A549 (cell line): ENCODE measurements around the gene ACO1. TPM values are rescaled to one million over a fixed set of nuclear protein-coding genes. Genes with fewer than 3 reads are reported as not detected.

ENCODE experiments used
- ATAC-seq, 2 experiments: fragments of 200-7000 bp in 1 of 2; fragments of >200 bp in 1 of 2; cut with Nextera tagmentation in 1 of 2; cut with Tn5 transposase in 1 of 2; 3 replicates each; pipeline versions ENCODE4 v1.8.0 to v1.9.1; 2018 to 2020; ENCODE audit warnings: mild to moderate bottlenecking in 1 of 2, moderate library complexity in 1 of 2
- CTCF ChIA-PET: fragments of 300-600 bp; sonication (Branson Sonifier 250); formaldehyde crosslinking; extraction: SDS; loops from one replicate; lab custom pipeline; 2021; ENCODE audit warnings: antibody characterized with exemption, inconsistent platforms; lab: Yijun Ruan, JAX
- POLR2A ChIA-PET: fragments of 350-600 bp; formaldehyde crosslinking; extraction: SDS; loops from one replicate; lab custom pipeline; 2021; ENCODE audit warnings: antibody characterized with exemption, inconsistent platforms; lab: Yijun Ruan, JAX
- DNase-seq, 2 experiments: peaks; one replicate each; pipeline versions ENCODE4 v3.0.0 to v3.0.0-alpha.2; 2011 to 2016; ENCODE audit warnings: low read depth in 1 of 2, low spot score in 1 of 2
- FAIRE-seq: peaks from 2 replicates; lab custom pipeline; 2011; peaks lifted over from hg19 to GRCh38; lab: Jason Lieb, UNC
- H3K27ac ChIP-seq, 2 experiments: fragments of >200 bp; sonication (Bioruptor Twin); formaldehyde crosslinking; 3 replicates each; pipeline ENCODE4 v1.5.1; 2016 to 2017
- H3K4me1 ChIP-seq: fragments of >200 bp; sonication (Bioruptor Twin); formaldehyde crosslinking; 3 replicates; pipeline ENCODE4 v1.6.1; 2016
- H3K4me2 ChIP-seq: fragments of >200 bp; sonication (Bioruptor Twin); formaldehyde crosslinking; 3 replicates; pipeline ENCODE4 v1.6.1; 2016
- H3K4me3 ChIP-seq: fragments of >200 bp; sonication (Bioruptor Twin); formaldehyde crosslinking; 3 replicates; pipeline ENCODE4 v1.5.1; 2016
- H3K9me3 ChIP-seq: fragments of >200 bp; sonication (Bioruptor Twin); formaldehyde crosslinking; 3 replicates; pipeline ENCODE4 v1.6.1; 2016
- CBX8 ChIP-seq: fragments of 200-600 bp; sonication (generic); IDR thresholded peaks from 2 replicates; pipeline ENCODE4 v1.6.1; 2016
- CEBPB ChIP-seq, 2 experiments: fragments of >200 bp in 1 of 2; sonication (Bioruptor Twin) in 1 of 2; formaldehyde crosslinking in 1 of 2; IDR thresholded peaks; 2 replicates each; pipeline ENCODE4 v1.6.1; 2012 to 2016
- EHMT2 ChIP-seq: fragments of 200-600 bp; sonication (generic); IDR thresholded peaks from 2 replicates; pipeline ENCODE4 v1.6.1; 2016; ENCODE audit warnings: antibody characterized with exemption, low read depth, mild to moderate bottlenecking, moderate library complexity
- EP300 ChIP-seq, 2 experiments: fragments of >200 bp; sonication (Bioruptor Twin); formaldehyde crosslinking; IDR thresholded peaks; 2 replicates in 1 of 2; 3 replicates in 1 of 2; pipeline ENCODE4 v1.6.1; 2016 to 2017
- FOSB ChIP-seq: fragments of 250-450 bp; sonication (Bioruptor Pico); IDR thresholded peaks from 2 replicates; pipeline ENCODE4 v1.5.0; 2020; ENCODE audit warnings: mild to moderate bottlenecking, moderate library complexity
- FOSL2 ChIP-seq, 2 experiments: fragments of 450-650 bp in 1 of 2; fragments of >200 bp in 1 of 2; sonication (Bioruptor Twin) in 1 of 2; formaldehyde crosslinking; IDR thresholded peaks; 2 replicates each; pipeline versions ENCODE4 v1.5.0 to v1.6.1; 2016 to 2020; ENCODE audit warnings: mild to moderate bottlenecking in 1 of 2, moderate library complexity in 1 of 2
- FOXS1 ChIP-seq: fragments of 250-450 bp; sonication (Bioruptor Pico); IDR thresholded peaks from 2 replicates; pipeline ENCODE4 v1.5.0; 2020; ENCODE audit warnings: mild to moderate bottlenecking, moderate library complexity
- HDAC2 ChIP-seq: fragments of 200-600 bp; sonication (generic); IDR thresholded peaks from 2 replicates; pipeline ENCODE4 v1.6.1; 2016
- HOXB5 ChIP-seq: fragments of 250-450 bp; sonication (Bioruptor Pico); IDR thresholded peaks from 2 replicates; pipeline ENCODE4 v1.5.0; 2020; ENCODE audit warnings: mild to moderate bottlenecking, moderate library complexity
- JUN ChIP-seq, 2 experiments: fragments of >200 bp; sonication (Bioruptor Twin); formaldehyde crosslinking; IDR thresholded peaks; 2 replicates in 1 of 2; 3 replicates in 1 of 2; pipeline ENCODE4 v1.6.1; 2016 to 2017
- MAZ ChIP-seq: fragments of 150-350 bp; IDR thresholded peaks from 2 replicates; pipeline ENCODE4 v1.6.1; 2014; ENCODE audit warnings: antibody characterized with exemption, low read depth, low read length, borderline replicate concordance
- NFE2L2 ChIP-seq: fragments of 150-350 bp; conservative IDR thresholded peaks from 2 replicates; pipeline ENCODE4 v1.6.1; 2014; ENCODE audit warnings: low read length
- NR3C1 ChIP-seq: fragments of >200 bp; sonication (Bioruptor Twin); formaldehyde crosslinking; IDR thresholded peaks from 3 replicates; pipeline ENCODE4 v1.6.1; 2017
- POLR2A ChIP-seq: IDR thresholded peaks from 2 replicates; pipeline ENCODE4 v1.6.1; 2012; ENCODE audit warnings: mild to moderate bottlenecking, low read length
- POLR2AphosphoS2 ChIP-seq: conservative IDR thresholded peaks from 2 replicates; pipeline ENCODE4 v1.6.1; 2012; ENCODE audit warnings: low read length, improper control_type of control experiment, inconsistent platforms
- RAD21 ChIP-seq, 2 experiments: fragments of >200 bp in 1 of 2; sonication (Bioruptor Twin) in 1 of 2; formaldehyde crosslinking in 1 of 2; IDR thresholded peaks in 1 of 2; conservative IDR thresholded peaks in 1 of 2; 2 replicates in 1 of 2; 3 replicates in 1 of 2; pipeline ENCODE4 v1.6.1; 2012 to 2018; ENCODE audit warnings: inconsistent platforms in 1 of 2
- TFCP2L1 ChIP-seq: fragments of 250-450 bp; sonication (Bioruptor Pico); IDR thresholded peaks from 2 replicates; pipeline ENCODE4 v1.5.0; 2021; ENCODE audit warnings: mild to moderate bottlenecking
- ZNF302 ChIP-seq: fragments of 250-450 bp; sonication (Bioruptor Pico); IDR thresholded peaks from 2 replicates; pipeline ENCODE4 v1.9.0; 2021; ENCODE audit warnings: inconsistent platforms, mild to moderate bottlenecking, moderate library complexity
- ZSCAN20 ChIP-seq: fragments of 250-450 bp; sonication (Bioruptor Pico); IDR thresholded peaks from 2 replicates; pipeline ENCODE4 v1.8.0; 2022; ENCODE audit warnings: mild to moderate bottlenecking, moderate library complexity
- WGBS: methylation state at CpG from one replicate; pipeline ENCODE4 v1.1.6; 2017; ENCODE audit errors: missing lambda C conversion rate; 5-methylcytosine and 5-hydroxymethylcytosine counted together
- polyA plus RNA-seq, 4 experiments: library from polyadenylated mRNA; depleted of rRNA in 3 of 4; stranded (reverse); fragments of >200 nt; fragmentation: RNase III in 1 of 4; extraction: RNeasy Plus Mini Kit Qiagen cat#74134 plus additional on column Dnase treatment in 1 of 4; gene quantifications; 2 replicates in 3 of 4; 3 replicates in 1 of 4; pipeline ENCODE4 v1.2.3, GENCODE V29; 2011 to 2017
- TF ChIP-seq, protein P1 (sequence below): fragments of >200 bp; sonication (Bioruptor Twin); formaldehyde crosslinking; IDR thresholded peaks from 3 replicates; pipeline ENCODE4 v1.5.1; 2016
- TF ChIP-seq, protein P2 (sequence below): fragments of 250-450 bp; sonication (Bioruptor Pico); IDR thresholded peaks from 2 replicates; pipeline ENCODE4 v1.5.0; 2021; ENCODE audit warnings: mild to moderate bottlenecking, moderate library complexity, borderline replicate concordance
- TF ChIP-seq, protein P3 (sequence below): fragments of 200-600 bp; sonication (generic); IDR thresholded peaks from 2 replicates; pipeline ENCODE4 v1.6.1; 2016; ENCODE audit warnings: antibody characterized with exemption, mild to moderate bottlenecking, moderate library complexity
- TF ChIP-seq, protein P4 (sequence below): IDR thresholded peaks from 2 replicates; pipeline ENCODE4 v1.6.1; 2012
- TF ChIP-seq, protein P5 (sequence below): IDR thresholded peaks from 2 replicates; pipeline ENCODE4 v1.6.1; 2012; ENCODE audit warnings: low read depth, borderline replicate concordance

Gene ACO1
- polyA plus RNA-seq, 2 of the 4 experiments (the other 2 are of a cell fraction) = 32.2 to 41.0 TPM

DNA sequence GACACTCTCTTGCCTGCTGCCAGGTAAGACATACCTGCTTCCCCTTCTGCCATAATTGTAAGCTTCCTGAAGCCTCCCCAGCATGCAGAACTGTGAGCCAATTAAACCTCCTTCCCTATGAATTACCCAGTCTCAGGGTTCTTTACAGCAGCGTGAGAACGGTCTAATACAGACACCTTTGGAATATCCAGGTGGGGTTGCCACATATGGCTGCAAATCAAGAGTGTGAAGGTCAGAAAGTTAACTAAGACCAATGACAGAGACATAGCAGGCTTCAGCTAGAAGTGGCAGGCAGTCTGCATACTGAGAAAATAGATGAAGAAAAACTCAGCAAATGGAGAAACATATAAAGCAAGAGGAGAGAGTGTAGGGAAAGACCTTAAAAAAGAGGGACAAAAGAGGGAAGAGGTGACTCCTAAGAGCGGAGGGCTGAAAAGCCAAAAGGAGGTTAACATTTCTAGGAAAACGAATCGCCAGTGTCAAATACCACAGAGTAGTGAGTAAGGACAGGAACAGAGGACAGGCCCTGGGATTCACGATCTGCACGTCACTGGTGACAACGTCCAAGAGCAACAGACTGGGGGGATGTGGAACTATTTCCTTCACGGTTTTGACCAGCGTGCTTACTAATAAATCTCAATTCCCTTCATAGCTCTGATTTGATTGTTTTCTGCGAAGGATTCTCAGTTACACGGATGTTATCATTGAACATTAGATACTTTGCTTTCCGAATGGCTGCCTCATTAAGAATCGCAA lies 1.7 kb upstream of the ACO1 start (continued):
- TF ChIP-seq, protein P1, sequence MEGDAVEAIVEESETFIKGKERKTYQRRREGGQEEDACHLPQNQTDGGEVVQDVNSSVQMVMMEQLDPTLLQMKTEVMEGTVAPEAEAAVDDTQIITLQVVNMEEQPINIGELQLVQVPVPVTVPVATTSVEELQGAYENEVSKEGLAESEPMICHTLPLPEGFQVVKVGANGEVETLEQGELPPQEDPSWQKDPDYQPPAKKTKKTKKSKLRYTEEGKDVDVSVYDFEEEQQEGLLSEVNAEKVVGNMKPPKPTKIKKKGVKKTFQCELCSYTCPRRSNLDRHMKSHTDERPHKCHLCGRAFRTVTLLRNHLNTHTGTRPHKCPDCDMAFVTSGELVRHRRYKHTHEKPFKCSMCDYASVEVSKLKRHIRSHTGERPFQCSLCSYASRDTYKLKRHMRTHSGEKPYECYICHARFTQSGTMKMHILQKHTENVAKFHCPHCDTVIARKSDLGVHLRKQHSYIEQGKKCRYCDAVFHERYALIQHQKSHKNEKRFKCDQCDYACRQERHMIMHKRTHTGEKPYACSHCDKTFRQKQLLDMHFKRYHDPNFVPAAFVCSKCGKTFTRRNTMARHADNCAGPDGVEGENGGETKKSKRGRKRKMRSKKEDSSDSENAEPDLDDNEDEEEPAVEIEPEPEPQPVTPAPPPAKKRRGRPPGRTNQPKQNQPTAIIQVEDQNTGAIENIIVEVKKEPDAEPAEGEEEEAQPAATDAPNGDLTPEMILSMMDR = no peak

DNA sequence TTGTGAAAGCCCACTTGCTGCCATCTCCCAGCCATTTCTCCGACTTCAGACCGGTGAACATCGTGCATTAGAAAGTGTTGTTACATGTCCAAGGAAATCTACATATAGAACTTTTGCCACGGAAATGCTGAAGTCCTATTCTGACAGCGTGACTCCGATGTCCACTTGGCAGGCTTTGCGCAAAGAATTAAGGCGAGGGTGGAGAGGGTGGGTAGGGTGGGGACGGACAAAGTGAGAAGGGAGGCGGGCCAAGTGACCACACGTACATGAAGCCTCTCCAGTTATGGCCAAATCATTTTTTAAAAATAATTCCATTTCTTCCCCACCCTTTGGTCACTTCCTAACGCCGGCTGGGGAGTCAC lies 460 bp upstream of the ACO1 start:
- no peaks in the 10 kb centered on the region for H3K9me3 ChIP-seq
- FAIRE-seq (no peak), DNase-seq (no peak), ATAC-seq (peak in 1 of 2 experiments; percentile 1; a peak in 1 of 6 replicates)
- peak overlapping the region; percentile 62 to 89 for H3K27ac ChIP-seq
- 3% methylated on average over 13 of the region's 13 CpGs for WGBS
- H3K4me3 ChIP-seq = peak overlapping the region; percentile 81
- peak overlapping the region; percentile 95 for H3K4me2 ChIP-seq
- POLR2A ChIA-PET = interaction anchor here (0.6 to 2.5 kb wide), 7 partner anchors 12 to 865 kb away, joined by 3 to 14 read pairs (median 4); partner anchors contain the start of genes NDUFB6, RIGI, SMIM27 and TOPORS
- TF ChIP-seq EHMT2 = no peak
- no peak for TF ChIP-seq ZSCAN20 (CRISPR knock-in tag)
- no peak for TF ChIP-seq JUN (IDR thresholded peaks at IDR 0.05)
- no peak for TF ChIP-seq EP300 (IDR thresholded peaks at IDR 0.05)
- TF ChIP-seq HOXB5 (CRISPR knock-in tag) = no peak
- no peak for TF ChIP-seq CBX8
- TF ChIP-seq, protein P2, sequence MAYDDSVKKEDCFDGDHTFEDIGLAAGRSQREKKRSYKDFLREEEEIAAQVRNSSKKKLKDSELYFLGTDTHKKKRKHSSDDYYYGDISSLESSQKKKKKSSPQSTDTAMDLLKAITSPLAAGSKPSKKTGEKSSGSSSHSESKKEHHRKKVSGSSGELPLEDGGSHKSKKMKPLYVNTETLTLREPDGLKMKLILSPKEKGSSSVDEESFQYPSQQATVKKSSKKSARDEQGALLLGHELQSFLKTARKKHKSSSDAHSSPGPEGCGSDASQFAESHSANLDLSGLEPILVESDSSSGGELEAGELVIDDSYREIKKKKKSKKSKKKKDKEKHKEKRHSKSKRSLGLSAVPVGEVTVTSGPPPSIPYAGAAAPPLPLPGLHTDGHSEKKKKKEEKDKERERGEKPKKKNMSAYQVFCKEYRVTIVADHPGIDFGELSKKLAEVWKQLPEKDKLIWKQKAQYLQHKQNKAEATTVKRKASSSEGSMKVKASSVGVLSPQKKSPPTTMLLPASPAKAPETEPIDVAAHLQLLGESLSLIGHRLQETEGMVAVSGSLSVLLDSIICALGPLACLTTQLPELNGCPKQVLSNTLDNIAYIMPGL (CRISPR knock-in tag) = no peak
- no peak for TF ChIP-seq POLR2A
- TF ChIP-seq, all 56 proteins: peak for 0
- peaks cover 6% of the 10 kb centered on the region; the same call in 2 of the 3 replicates for H3K4me1 ChIP-seq
- CTCF ChIA-PET = interaction anchor here (0.5 to 4.7 kb wide), 13 partner anchors 10 to 584 kb away, joined by 3 to 66 read pairs (median 7); partner anchors contain the start of genes NDUFB6 and RIGI

DNA sequence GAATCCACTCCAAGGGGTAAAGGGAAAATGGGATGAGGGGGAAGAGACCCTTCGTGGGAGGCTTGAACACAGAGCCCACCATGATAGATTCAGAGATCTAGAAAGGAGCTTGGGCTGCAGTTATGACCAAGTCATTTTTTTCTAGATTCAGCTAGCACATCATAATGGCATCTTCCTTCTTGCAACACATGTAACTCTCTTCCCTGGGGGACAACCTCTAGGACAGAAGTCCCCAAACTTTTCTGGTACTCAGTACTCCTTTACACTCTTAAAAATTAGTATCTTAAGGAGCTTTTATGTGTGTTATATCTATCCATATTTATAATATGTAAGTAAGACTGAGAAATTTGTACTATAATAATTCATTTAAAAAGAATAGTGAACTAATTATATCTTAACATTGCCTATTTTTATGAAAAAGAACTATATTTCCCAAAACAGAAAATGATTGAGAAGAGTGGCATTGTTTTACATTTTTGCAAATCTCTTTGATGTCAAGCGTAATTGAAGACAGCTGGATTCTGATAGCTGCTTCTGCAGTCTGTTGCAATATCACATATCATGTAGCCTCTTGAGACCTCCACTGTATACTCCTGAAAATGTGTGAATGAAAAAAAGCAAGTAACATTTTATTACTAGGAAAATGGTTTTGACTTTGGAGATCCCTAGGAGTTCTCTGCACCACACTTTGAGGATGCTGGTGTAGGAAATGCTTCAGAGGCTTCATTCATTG lies 875 bp downstream of the ACO1 start:
- WGBS = 45% methylated on average over 2 of the region's 2 CpGs
- H3K4me1 ChIP-seq = peaks cover 5% of the 10 kb centered on the region; the same call in 1 of the 3 replicates
- FAIRE-seq = no peak
- POLR2A ChIA-PET = interaction anchor here (0.6 to 2.5 kb wide), 4 partner anchors 141 to 187 kb away, joined by 3 to 14 read pairs (median 9); partner anchors contain the start of genes NDUFB6 and RIGI
- H3K4me3 ChIP-seq = peak overlapping the region; percentile 81
- no peak; a peak in 1 of 6 replicates for ATAC-seq
- peak overlapping the region; percentile 95 for H3K4me2 ChIP-seq
- DNase-seq = peak in 1 of 2 experiments; percentile 15
- no peaks in the 10 kb centered on the region for H3K9me3 ChIP-seq
- CTCF ChIA-PET = interaction anchor here (1.1 to 4.7 kb wide), 9 partner anchors 9 to 194 kb away, joined by 3 to 66 read pairs (median 8); partner anchors contain the start of genes NDUFB6 and RIGI
- H3K27ac ChIP-seq = peak overlapping the region; percentile 62 to 89
- TF ChIP-seq, protein P3, sequence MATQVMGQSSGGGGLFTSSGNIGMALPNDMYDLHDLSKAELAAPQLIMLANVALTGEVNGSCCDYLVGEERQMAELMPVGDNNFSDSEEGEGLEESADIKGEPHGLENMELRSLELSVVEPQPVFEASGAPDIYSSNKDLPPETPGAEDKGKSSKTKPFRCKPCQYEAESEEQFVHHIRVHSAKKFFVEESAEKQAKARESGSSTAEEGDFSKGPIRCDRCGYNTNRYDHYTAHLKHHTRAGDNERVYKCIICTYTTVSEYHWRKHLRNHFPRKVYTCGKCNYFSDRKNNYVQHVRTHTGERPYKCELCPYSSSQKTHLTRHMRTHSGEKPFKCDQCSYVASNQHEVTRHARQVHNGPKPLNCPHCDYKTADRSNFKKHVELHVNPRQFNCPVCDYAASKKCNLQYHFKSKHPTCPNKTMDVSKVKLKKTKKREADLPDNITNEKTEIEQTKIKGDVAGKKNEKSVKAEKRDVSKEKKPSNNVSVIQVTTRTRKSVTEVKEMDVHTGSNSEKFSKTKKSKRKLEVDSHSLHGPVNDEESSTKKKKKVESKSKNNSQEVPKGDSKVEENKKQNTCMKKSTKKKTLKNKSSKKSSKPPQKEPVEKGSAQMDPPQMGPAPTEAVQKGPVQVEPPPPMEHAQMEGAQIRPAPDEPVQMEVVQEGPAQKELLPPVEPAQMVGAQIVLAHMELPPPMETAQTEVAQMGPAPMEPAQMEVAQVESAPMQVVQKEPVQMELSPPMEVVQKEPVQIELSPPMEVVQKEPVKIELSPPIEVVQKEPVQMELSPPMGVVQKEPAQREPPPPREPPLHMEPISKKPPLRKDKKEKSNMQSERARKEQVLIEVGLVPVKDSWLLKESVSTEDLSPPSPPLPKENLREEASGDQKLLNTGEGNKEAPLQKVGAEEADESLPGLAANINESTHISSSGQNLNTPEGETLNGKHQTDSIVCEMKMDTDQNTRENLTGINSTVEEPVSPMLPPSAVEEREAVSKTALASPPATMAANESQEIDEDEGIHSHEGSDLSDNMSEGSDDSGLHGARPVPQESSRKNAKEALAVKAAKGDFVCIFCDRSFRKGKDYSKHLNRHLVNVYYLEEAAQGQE = no peak
- TF ChIP-seq FOSB (CRISPR knock-in tag) (no peak), MAZ (no peak), HOXB5 (CRISPR knock-in tag) (no peak), TFCP2L1 (CRISPR knock-in tag) (no peak), CEBPB (IDR thresholded peaks at IDR 0.05) (no peak), FOSL2 (IDR thresholded peaks at IDR 0.05) (no peak), FOSL2 (CRISPR knock-in tag; IDR thresholded peaks at IDR 0.05) (no peak), ZNF302 (no peak), EHMT2 (no peak), POLR2AphosphoS2 (no peak), HDAC2 (no peak), RAD21 (conservative IDR thresholded peaks at IDR 0.05 in 1 of 2, IDR thresholded peaks at IDR 0.05 in 1 of 2) (no peak), NR3C1 (no peak), FOXS1 (CRISPR knock-in tag) (no peak), NFE2L2 (no peak)
- TF ChIP-seq, protein P4, sequence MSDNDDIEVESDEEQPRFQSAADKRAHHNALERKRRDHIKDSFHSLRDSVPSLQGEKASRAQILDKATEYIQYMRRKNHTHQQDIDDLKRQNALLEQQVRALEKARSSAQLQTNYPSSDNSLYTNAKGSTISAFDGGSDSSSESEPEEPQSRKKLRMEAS = no peak
- TF ChIP-seq, protein P5, sequence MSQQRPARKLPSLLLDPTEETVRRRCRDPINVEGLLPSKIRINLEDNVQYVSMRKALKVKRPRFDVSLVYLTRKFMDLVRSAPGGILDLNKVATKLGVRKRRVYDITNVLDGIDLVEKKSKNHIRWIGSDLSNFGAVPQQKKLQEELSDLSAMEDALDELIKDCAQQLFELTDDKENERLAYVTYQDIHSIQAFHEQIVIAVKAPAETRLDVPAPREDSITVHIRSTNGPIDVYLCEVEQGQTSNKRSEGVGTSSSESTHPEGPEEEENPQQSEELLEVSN = no peak
